ENCODE measurements around the gene DMXL2. TPM values are rescaled to one million over a fixed set of nuclear protein-coding genes. Genes with fewer than 3 reads are reported as not detected.
"Not testable (repeated sequence)": the region's sequence is repeated elsewhere in the genome, so short reads cannot be mapped to it uniquely, and the experiment has no call there.

The DMXL2 gene
- total RNA-seq, 1 donor from 2014 or later = 23.6 TPM

DNA sequence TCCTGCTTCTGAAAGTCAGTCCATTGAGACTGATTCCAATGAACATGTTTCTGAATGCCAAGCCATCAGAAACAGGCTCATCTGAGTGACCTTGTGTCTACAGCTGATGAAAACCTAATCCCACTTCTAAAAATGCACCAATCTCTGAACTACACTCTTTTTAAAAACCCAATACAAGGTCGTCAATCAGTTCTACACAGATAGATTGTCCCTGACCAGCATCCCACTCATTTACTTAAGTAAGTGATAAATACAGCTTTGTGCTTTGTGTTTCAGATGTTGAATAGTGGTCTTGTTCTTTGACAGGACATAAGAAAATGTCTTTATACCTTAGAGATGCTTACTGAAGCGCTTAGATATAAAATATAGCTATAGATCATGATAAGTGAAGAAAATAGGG, 38.5 kb upstream of the DMXL2 start:
- H3K36me3 ChIP-seq = no peaks in the 10 kb centered on the region
- H3K9me3 ChIP-seq = no peaks in the 10 kb centered on the region
- H3K4me3 ChIP-seq = no peak overlapping the region
- intact Hi-C loops (cut with DNase I) = no loop called here
- DNase-seq (ENCODE audit: extremely low spot score in 2 of 2) = no peak
- no peaks in the 10 kb centered on the region for H3K27me3 ChIP-seq
- no peak for TF ChIP-seq POLR2AphosphoS5 (IDR thresholded peaks at IDR 0.05; ENCODE audit: insufficient read depth in 1 of 2, low read depth in 1 of 2)
- no peak for TF ChIP-seq CTCF (IDR thresholded peaks at IDR 0.05)
- TF ChIP-seq POLR2A (IDR thresholded peaks at IDR 0.05) = no peak
- no peak overlapping the region for H3K27ac ChIP-seq
- H3K4me1 ChIP-seq = no peaks in the 10 kb centered on the region

DNA sequence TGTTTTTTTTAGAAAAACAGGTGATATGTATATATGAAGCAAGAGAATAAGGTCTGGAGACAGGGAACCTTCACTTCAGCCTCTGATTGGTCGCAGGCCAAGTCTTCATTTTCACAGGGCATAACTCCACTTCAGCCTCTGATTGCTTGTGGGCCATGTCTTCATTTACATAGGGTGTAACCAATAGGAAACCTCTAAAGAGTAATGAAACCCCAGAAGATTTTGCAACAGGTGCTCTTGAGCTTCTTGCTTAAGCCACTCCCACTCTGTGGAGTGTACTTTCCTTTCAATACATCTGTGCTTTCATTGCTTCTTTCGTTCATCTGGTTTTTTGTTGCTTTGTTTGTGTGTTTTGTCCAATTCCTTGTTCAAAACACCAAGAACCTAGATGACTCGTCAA, 36.1 kb upstream of the DMXL2 start:
- no peak for TF ChIP-seq CTCF (IDR thresholded peaks at IDR 0.05)
- TF ChIP-seq POLR2AphosphoS5 (IDR thresholded peaks at IDR 0.05; ENCODE audit: insufficient read depth in 1 of 2, low read depth in 1 of 2) = no peak
- no peak for TF ChIP-seq POLR2A (IDR thresholded peaks at IDR 0.05)
- no peak overlapping the region for H3K27ac ChIP-seq
- H3K4me1 ChIP-seq = no peaks in the 10 kb centered on the region
- intact Hi-C loops (cut with DNase I) = no loop called here
- H3K9me3 ChIP-seq = no peaks in the 10 kb centered on the region
- no peaks in the 10 kb centered on the region for H3K36me3 ChIP-seq
- H3K4me3 ChIP-seq = no peak overlapping the region
- H3K27me3 ChIP-seq = no peaks in the 10 kb centered on the region
- DNase-seq (ENCODE audit: extremely low spot score in 2 of 2) = no peak

GRCh38 chr15:51655401-51656057, 33.0 kb upstream of the DMXL2 start:
- intact Hi-C loops (cut with DNase I); H3K4me1 ChIP-seq; H3K27ac ChIP-seq; H3K36me3 ChIP-seq; DNase-seq (ENCODE audit: extremely low spot score in 2 of 2); H3K27me3 ChIP-seq; H3K9me3 ChIP-seq; H3K4me3 ChIP-seq: not testable (repeated sequence)

- intact Hi-C loops (cut with DNase I) = no loop called here
- no peak for DNase-seq (ENCODE audit: extremely low spot score in 2 of 2)
- no peak for TF ChIP-seq CTCF (IDR thresholded peaks at IDR 0.05)
- no peak for TF ChIP-seq POLR2AphosphoS5 (IDR thresholded peaks at IDR 0.05; ENCODE audit: insufficient read depth in 1 of 2, low read depth in 1 of 2)
- no peak for TF ChIP-seq POLR2A (IDR thresholded peaks at IDR 0.05)
- Histone ChIP-seq H3K4me1 (no peaks in the 10 kb centered on the region), H3K27me3 (no peaks in the 10 kb centered on the region), H3K27ac (no peak overlapping the region), H3K4me3 (no peak overlapping the region), H3K9me3 (no peaks in the 10 kb centered on the region), H3K36me3 (no peaks in the 10 kb centered on the region)
Measured at GRCh38 chr15:51652084-51652668, 29.6 kb upstream of the DMXL2 start.

DNA sequence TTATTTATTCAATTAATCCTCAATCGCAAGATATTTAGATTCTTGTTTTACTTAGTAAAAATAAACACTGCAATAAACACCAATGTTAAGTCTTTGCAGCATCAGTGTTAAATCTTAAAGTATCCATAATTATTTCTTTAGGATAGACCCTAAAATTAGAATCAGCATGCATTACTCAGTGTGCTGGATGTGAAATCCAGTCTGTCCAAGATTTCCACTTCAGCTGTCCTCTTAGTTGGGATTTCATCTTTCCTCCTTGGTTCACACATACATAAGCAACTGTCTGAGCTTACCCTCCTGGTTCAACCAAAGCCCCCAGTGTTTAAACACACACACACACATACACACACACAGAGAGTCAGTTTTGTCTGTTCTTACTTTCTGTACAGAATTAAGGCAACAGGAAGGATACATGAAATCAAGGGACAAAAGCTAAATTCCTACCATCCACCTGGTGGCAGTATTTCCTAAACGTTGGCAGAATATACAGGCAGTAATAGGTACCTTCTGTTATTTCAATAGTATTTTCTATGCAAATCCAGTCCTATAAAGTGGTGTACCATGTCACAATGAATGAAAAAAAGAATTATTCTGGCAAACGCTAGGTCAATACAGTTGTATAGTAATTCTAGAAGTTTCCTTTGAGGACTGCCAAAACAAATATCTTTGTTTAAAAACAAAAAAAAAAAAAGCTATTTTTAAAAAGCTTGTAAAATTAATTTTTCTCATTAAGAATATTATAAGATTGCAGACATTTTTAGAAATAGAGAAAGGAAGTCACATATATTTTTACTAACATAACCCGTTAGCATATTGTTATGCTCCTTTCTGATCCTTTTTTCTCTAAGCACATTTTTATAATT, 27.3 kb upstream of the DMXL2 start:
- no peaks in the 10 kb centered on the region for H3K9me3 ChIP-seq
- no peak overlapping the region for H3K27ac ChIP-seq
- no peaks in the 10 kb centered on the region for H3K4me1 ChIP-seq
- H3K36me3 ChIP-seq = no peaks in the 10 kb centered on the region
- TF ChIP-seq CTCF (IDR thresholded peaks at IDR 0.05) (peak; percentile 43 to 78 (median 50)), POLR2A (IDR thresholded peaks at IDR 0.05) (no peak)
- no peaks in the 10 kb centered on the region for H3K27me3 ChIP-seq
- no peak for DNase-seq (ENCODE audit: extremely low spot score in 2 of 2)
- H3K4me3 ChIP-seq = no peak overlapping the region
- intact Hi-C loops (cut with DNase I) = loop anchor here (2.0 kb wide), 1 partner anchor 127 kb away; no protein-coding TSS in a partner anchor

GRCh38 chr15:51648643-51649042, 26.1 kb upstream of the DMXL2 start:
- H3K27ac ChIP-seq; intact Hi-C loops (cut with DNase I); DNase-seq (ENCODE audit: extremely low spot score in 2 of 2); H3K36me3 ChIP-seq; H3K4me1 ChIP-seq; H3K9me3 ChIP-seq; H3K27me3 ChIP-seq; H3K4me3 ChIP-seq: not testable (repeated sequence)

DNA sequence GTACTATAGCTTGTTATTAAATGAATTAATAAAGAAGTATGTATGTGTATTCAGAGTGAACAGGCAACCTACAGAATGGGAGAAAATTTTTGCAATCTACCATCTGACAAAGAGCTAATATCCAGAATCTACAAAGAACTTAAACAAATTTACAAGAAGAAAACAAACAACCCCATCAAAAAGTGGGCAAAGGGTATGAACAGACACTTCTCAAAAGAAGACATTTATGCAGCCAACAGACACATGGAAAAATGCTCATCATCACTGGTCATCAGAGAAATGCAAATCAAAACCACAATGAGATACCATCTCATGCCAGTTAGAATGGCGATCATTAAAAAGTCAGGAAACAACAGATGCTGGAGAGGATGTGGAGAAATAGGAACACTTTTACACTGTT, 25.5 kb upstream of the DMXL2 start:
- H3K9me3 ChIP-seq; H3K36me3 ChIP-seq; H3K4me1 ChIP-seq; DNase-seq (ENCODE audit: extremely low spot score in 2 of 2); H3K4me3 ChIP-seq; intact Hi-C loops (cut with DNase I); H3K27me3 ChIP-seq; H3K27ac ChIP-seq: not testable (repeated sequence)
